Heart left ventricle (tissue), 13 donors: ENCODE results near the gene WDR82.

Experiments used
- POLR2A ChIP-seq, 2 donors: fragments of 450-650 bp; IDR thresholded peaks; one replicate each; pipeline ENCODE4 v1.6.1; 2017; ENCODE audit warnings: antibody characterized with exemption in 2 of 2, mild to moderate bottlenecking in 2 of 2, moderate library complexity in 2 of 2
- TF ChIP-seq, protein P1 (sequence below), 12 donors: fragments of 200-600 bp; sonication (generic) in 4 of 12; IDR thresholded peaks; one replicate each; pipeline versions ENCODE4 v1.5.0 to v1.8.0; 2018 to 2022; ENCODE audit warnings: antibody characterized with exemption in 12 of 12, mild to moderate bottlenecking in 5 of 12
- donor health status: ischemic (EF 13 %, LVEDD 7.1; RV severe dilation, severe dysfunction).
- donor health status: DM: no; HTN: yes; CAD: no.
- donor health status: DM: no; HTN: no; CAD: no.
- donor health status: ischemic (EF 25% LVEDD 6.9; RV normal size, moderate dysfunction).
- donor health status: ischemic (EF 25% LVEDD 5.7; RV mildly dilated, moderate dysfunction).
- donor health status: ischemic (EF 35%, LVEDD 5.7; RV mildly dilated, moderate dysfunction).
- donor health status: nonischemic (EF 11% LVEDD 7.7; RV severe dilation, severe dysfunction).
- donor health status: DM: yes; HTN: yes; CAD: no.
- donor health status: PGD.
- donor health status: ischemic (EF 29% LVEDD 5.4; RV normal size, mild dysfunction).
- donor health status: nonischemic (EF 23%, LVEDD 6.1; RV moderate dilation, normal function).

DNA sequence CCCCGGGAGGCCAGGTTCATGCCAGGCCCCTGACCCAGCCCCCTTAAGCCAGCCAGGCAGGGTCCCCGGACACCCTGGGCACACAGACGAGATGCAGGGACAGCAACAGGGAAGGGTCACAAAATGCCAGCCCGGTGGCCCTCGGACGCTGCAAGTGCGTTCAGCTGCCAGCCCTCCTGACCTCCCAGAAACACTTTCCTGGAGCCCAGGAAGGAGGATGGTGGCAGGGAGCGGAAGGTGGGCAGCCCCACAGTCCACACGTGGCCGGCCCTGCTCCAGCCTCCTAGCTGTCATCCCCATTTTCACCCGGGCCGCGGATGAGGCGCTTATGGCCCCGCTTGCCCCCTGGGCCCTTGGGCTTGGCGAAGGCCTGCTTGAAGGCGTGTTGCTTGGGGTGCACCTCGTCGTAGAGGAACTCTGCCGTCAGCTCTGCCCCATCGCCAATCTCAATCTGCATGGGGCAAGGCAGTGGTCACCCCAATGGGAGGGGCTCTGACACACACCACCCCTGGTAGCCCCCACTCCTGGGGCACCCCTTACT is 49.6 kb downstream of the WDR82 start:
- TF ChIP-seq, protein P1, sequence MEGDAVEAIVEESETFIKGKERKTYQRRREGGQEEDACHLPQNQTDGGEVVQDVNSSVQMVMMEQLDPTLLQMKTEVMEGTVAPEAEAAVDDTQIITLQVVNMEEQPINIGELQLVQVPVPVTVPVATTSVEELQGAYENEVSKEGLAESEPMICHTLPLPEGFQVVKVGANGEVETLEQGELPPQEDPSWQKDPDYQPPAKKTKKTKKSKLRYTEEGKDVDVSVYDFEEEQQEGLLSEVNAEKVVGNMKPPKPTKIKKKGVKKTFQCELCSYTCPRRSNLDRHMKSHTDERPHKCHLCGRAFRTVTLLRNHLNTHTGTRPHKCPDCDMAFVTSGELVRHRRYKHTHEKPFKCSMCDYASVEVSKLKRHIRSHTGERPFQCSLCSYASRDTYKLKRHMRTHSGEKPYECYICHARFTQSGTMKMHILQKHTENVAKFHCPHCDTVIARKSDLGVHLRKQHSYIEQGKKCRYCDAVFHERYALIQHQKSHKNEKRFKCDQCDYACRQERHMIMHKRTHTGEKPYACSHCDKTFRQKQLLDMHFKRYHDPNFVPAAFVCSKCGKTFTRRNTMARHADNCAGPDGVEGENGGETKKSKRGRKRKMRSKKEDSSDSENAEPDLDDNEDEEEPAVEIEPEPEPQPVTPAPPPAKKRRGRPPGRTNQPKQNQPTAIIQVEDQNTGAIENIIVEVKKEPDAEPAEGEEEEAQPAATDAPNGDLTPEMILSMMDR (IDR thresholded peaks at IDR 0.05), result no peak
- no peak for TF ChIP-seq POLR2A (IDR thresholded peaks at IDR 0.05)
